Neural progenitor cell (in vitro differentiated cells): ENCODE measurements around the gene FOXG1. TPM values are rescaled to one million over a fixed set of nuclear protein-coding genes. Genes with fewer than 3 reads are reported as not detected.

Experiments
- DNase-seq: peaks from one replicate; pipeline ENCODE4 v3.0.0-alpha.2; 2016; ENCODE audit warnings: low spot score
- H2AFZ ChIP-seq: fragments of 200-600 bp; sonication (generic); replicated peaks from 2 replicates; pipeline ENCODE4 v1.6.1; 2016; ENCODE audit warnings: antibody characterized with exemption
- H3F3A ChIP-seq: fragments of 200-600 bp; sonication (generic); 2 replicates; pipeline ENCODE4 v1.6.1; 2016; ENCODE audit warnings: antibody characterized with exemption, low read depth
- H3K27ac ChIP-seq: fragments of 200-600 bp; sonication (generic); 2 replicates; pipeline ENCODE4 v1.5.1; 2016; ENCODE audit warnings: mild to moderate bottlenecking
- H3K27me3 ChIP-seq: fragments of 200-600 bp; sonication (generic); 2 replicates; pipeline ENCODE4 v1.6.1; 2016; ENCODE audit warnings: mild to moderate bottlenecking, moderate library complexity
- H3K36me3 ChIP-seq: fragments of 200-600 bp; sonication (generic); 2 replicates; pipeline ENCODE4 v1.5.1; 2016
- H3K4me1 ChIP-seq: fragments of 200-600 bp; sonication (generic); 2 replicates; pipeline ENCODE4 v1.6.1; 2016; ENCODE audit warnings: mixed run types
- H3K4me2 ChIP-seq: fragments of 200-600 bp; sonication (generic); 2 replicates; pipeline ENCODE4 v1.6.1; 2016
- H3K4me3 ChIP-seq: fragments of 200-600 bp; sonication (generic); 2 replicates; pipeline ENCODE4 v1.5.1; 2016
- H3K79me2 ChIP-seq: fragments of 200-600 bp; sonication (generic); 2 replicates; pipeline ENCODE4 v1.6.1; 2016; ENCODE audit warnings: low read depth
- H3K9ac ChIP-seq: fragments of 200-600 bp; sonication (generic); 2 replicates; pipeline ENCODE4 v1.6.1; 2016
- H3K9me3 ChIP-seq: fragments of 200-600 bp; sonication (generic); 2 replicates; pipeline ENCODE4 v1.5.1; 2016; ENCODE audit warnings: low read depth
- H4K20me1 ChIP-seq: fragments of 200-600 bp; sonication (generic); 2 replicates; pipeline ENCODE4 v1.6.1; 2016; ENCODE audit warnings: low read depth
- H3K27ac Mint-ChIP-seq: 3 replicates; pipeline ENCODE4 v1.8.0; 2021; ENCODE audit warnings: mixed read lengths
- H3K27me3 Mint-ChIP-seq: 2 replicates; pipeline ENCODE4 v1.8.0; 2022; ENCODE audit warnings: low read depth, mild to moderate bottlenecking, inconsistent platforms, moderate library complexity, mixed read lengths; ENCODE audit not compliant: insufficient read depth
- H3K36me3 Mint-ChIP-seq: 3 replicates; pipeline ENCODE4 v1.8.0; 2021; ENCODE audit warnings: mixed read lengths
- H3K4me1 Mint-ChIP-seq: 3 replicates; pipeline ENCODE4 v1.8.0; 2021; ENCODE audit warnings: mixed read lengths
- H3K4me3 Mint-ChIP-seq: 3 replicates; pipeline ENCODE4 v1.8.0; 2021; ENCODE audit warnings: mild to moderate bottlenecking, moderate library complexity, mixed read lengths
- H3K9me3 Mint-ChIP-seq: 3 replicates; pipeline ENCODE4 v1.8.0; 2020; ENCODE audit warnings: mixed read lengths
- EZH2 ChIP-seq: fragments of 200-600 bp; sonication (generic); IDR thresholded peaks from 2 replicates; pipeline ENCODE4 v1.6.1; 2017; ENCODE audit warnings: antibody characterized with exemption, mild to moderate bottlenecking, moderate library complexity
- EZH2phosphoT487 ChIP-seq: fragments of 200-600 bp; sonication (generic); IDR thresholded peaks from 2 replicates; pipeline ENCODE4 v1.6.1; 2017; ENCODE audit warnings: antibody characterized with exemption
- total RNA-seq: library from RNA; depleted of rRNA; stranded (reverse); fragments of >200 nt; gene quantifications from 2 replicates; pipeline ENCODE4 v1.2.3, GENCODE V29; 2015; ENCODE audit warnings: low replicate concordance
- TF ChIP-seq, protein P1 (sequence below): fragments of 200-600 bp; sonication (generic); IDR thresholded peaks from 2 replicates; pipeline ENCODE4 v1.5.1; 2017; ENCODE audit warnings: antibody characterized with exemption, mild to moderate bottlenecking

The FOXG1 gene
- total RNA-seq, 1 donor from 2014 or later, result 0.69 TPM

DNA sequence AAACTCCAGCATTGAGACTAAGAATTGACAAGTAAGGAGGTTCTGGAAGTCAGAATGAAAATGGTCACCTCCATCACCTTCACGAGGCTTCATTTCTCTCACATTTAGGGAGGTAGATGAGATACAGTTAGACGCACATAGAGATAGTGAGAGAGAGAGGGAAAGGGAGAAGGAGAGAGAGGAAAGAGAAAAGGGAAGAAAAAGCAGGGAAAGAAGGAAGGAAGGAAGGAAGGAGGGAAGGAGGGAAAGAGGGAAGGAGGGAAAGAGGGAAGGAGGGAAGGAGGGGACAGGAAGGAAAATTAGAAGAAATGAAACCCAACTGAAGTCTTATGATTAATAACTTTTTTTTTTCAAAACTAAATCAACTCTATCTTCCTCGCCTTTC, 10.7 kb upstream of the FOXG1 start:
- Histone ChIP-seq H3K79me2 (no peaks in the 10 kb centered on the region), H3K27ac (no peak overlapping the region), H3K9ac (no peak overlapping the region), H3K27me3 (peaks cover 91% of the 10 kb centered on the region), H3K36me3 (no peaks in the 10 kb centered on the region), H4K20me1 (peaks cover 34% of the 10 kb centered on the region), H3K4me3 (no peak overlapping the region), H3K4me1 (peaks cover 15% of the 10 kb centered on the region), H3K4me2 (no peak overlapping the region), H2AFZ (no peak overlapping the region), H3F3A (peaks cover 12% of the 10 kb centered on the region), H3K9me3 (no peaks in the 10 kb centered on the region)
- DNase-seq, result no peak
- Mint-ChIP-seq H3K36me3 (no peaks in the 10 kb centered on the region), H3K4me1 (peaks cover 28% of the 10 kb centered on the region), H3K27me3 (peaks cover 66% of the 10 kb centered on the region), H3K27ac (no peak overlapping the region), H3K4me3 (no peak overlapping the region), H3K9me3 (no peaks in the 10 kb centered on the region)
- TF ChIP-seq, protein P1, sequence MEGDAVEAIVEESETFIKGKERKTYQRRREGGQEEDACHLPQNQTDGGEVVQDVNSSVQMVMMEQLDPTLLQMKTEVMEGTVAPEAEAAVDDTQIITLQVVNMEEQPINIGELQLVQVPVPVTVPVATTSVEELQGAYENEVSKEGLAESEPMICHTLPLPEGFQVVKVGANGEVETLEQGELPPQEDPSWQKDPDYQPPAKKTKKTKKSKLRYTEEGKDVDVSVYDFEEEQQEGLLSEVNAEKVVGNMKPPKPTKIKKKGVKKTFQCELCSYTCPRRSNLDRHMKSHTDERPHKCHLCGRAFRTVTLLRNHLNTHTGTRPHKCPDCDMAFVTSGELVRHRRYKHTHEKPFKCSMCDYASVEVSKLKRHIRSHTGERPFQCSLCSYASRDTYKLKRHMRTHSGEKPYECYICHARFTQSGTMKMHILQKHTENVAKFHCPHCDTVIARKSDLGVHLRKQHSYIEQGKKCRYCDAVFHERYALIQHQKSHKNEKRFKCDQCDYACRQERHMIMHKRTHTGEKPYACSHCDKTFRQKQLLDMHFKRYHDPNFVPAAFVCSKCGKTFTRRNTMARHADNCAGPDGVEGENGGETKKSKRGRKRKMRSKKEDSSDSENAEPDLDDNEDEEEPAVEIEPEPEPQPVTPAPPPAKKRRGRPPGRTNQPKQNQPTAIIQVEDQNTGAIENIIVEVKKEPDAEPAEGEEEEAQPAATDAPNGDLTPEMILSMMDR, result no peak

DNA sequence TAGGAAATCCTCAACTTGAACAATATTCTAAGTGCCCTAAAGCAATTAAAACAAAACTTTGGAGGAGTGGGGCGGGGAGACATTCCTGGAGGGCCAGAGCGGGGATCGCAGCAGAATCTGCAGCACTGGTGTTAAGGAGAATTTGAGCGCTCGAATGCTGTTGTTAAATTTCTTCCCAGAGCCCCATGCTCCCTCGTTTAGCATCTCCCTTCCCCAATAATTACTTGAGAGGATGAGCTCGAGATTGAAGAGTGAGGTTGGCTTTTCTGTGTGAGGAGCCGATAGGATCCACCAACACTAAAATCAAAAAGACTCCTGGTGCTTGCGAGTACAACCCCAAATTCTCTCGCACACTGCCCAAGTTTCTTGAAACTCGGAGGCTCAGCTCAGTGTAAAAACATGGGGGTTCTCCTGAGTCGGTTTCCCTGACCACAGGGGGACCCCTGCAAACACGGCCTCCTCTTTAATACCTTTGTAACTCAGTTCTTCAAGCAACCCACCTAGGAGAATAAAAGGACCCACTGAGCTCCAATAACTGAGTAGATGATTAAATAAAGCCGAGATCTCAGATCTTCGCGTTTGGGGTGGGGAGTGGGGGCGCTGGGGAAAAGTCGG, 10.2 kb upstream of the FOXG1 start:
- peaks cover 38% of the 10 kb centered on the region for H4K20me1 ChIP-seq
- Mint-ChIP-seq H3K27ac (no peak overlapping the region), H3K4me1 (peaks cover 32% of the 10 kb centered on the region), H3K4me3 (peak overlapping the region; percentile 36), H3K9me3 (no peaks in the 10 kb centered on the region), H3K27me3 (peaks cover 71% of the 10 kb centered on the region), H3K36me3 (no peaks in the 10 kb centered on the region)
- H3K4me2 ChIP-seq, result peak overlapping the region; percentile 64
- peak overlapping the region; percentile 28 for H3K4me3 ChIP-seq
- TF ChIP-seq, protein P1, result no peak
- TF ChIP-seq EZH2 (no peak), EZH2phosphoT487 (no peak)
- no peaks in the 10 kb centered on the region for H3K79me2 ChIP-seq
- peaks cover 96% of the 10 kb centered on the region for H3K27me3 ChIP-seq
- no peak overlapping the region for H2AFZ ChIP-seq
- no peak overlapping the region for H3K27ac ChIP-seq
- H3K36me3 ChIP-seq, result no peaks in the 10 kb centered on the region
- no peaks in the 10 kb centered on the region for H3K9me3 ChIP-seq
- no peak overlapping the region for H3K9ac ChIP-seq
- H3K4me1 ChIP-seq, result peaks cover 15% of the 10 kb centered on the region
- DNase-seq, result peak; percentile 25
- H3F3A ChIP-seq, result peaks cover 12% of the 10 kb centered on the region

DNA sequence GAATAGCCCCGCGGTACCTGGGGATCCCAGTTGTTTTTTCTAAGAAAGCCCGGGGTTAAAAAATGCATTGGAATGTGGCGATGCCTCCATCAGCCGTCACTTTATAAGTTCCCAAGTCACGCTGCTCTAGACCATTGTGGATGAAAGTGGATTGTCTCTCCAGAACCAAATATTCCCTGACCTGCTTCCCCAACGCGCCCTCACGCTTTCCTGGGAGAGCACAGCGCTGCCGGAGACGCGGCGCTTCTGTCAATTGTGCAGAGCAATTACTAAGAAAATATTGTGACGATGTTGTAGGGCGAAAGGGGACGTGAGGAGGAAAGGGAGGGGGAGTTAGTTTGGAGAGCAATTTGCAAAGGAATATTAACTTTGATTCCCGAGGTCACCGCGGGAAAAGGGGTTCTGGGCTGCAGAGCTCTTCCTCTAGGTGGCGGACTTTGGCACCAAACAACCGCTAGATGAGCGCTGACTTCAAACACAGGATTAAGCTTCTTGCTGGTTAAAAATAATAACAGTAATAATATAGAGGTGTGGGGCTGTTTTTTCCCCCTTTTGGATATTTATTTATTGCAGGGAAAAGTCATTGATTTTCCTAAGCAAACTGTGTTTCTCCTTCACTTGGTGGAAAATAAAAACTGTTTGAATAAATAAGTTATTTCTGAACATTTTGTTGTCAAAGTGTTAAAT, 9.6 kb upstream of the FOXG1 start:
- H3K27me3 Mint-ChIP-seq, result peaks cover 77% of the 10 kb centered on the region
- Histone ChIP-seq H3K4me3 (peak overlapping the region; percentile 28), H3K9ac (no peak overlapping the region), H3K4me1 (peaks cover 15% of the 10 kb centered on the region), H3F3A (peaks cover 12% of the 10 kb centered on the region), H3K9me3 (no peaks in the 10 kb centered on the region), H3K4me2 (peak overlapping the region; percentile 64), H3K27me3 (peaks cover 97% of the 10 kb centered on the region), H3K79me2 (no peaks in the 10 kb centered on the region), H2AFZ (no peak overlapping the region), H3K27ac (no peak overlapping the region), H4K20me1 (peaks cover 44% of the 10 kb centered on the region), H3K36me3 (no peaks in the 10 kb centered on the region)
- TF ChIP-seq EZH2phosphoT487 (peak; percentile 87), EZH2 (peak; percentile 96)
- TF ChIP-seq, protein P1, result peak; percentile 80
- H3K9me3 Mint-ChIP-seq, result no peaks in the 10 kb centered on the region
- no peak overlapping the region for H3K27ac Mint-ChIP-seq
- no peaks in the 10 kb centered on the region for H3K36me3 Mint-ChIP-seq
- peak; percentile 80 for DNase-seq
- peaks cover 35% of the 10 kb centered on the region for H3K4me1 Mint-ChIP-seq
- peak overlapping the region; percentile 75 for H3K4me3 Mint-ChIP-seq
